Measurements from ENCODE around the gene IL4R. TPM values are rescaled to one million over a fixed set of nuclear protein-coding genes. Genes with fewer than 3 reads are reported as not detected.

The IL4R gene
- total RNA-seq: 1 to 10 TPM; 5.8 to 9.6 (median 8.1) TPM
- 1 to 10 TPM; 2.1 to 6.5 (median 4.5) TPM for polyA plus RNA-seq
- long read RNA-seq, donor 1, partial matches to known transcripts: 0 of 2 reads
- long read RNA-seq, donor 1, other reads (novel, unspliced or antisense): 2 of 2 reads
- long read RNA-seq, donor 2, partial matches to known transcripts: 0 of 2 reads
- long read RNA-seq, donor 2, other reads (novel, unspliced or antisense): 1 of 2 reads

GRCh38 chr16:27313422-27314160 lies at the start of gene IL4R:
Gene IL4R, plus strand, starts transcription at chr16:27313974. Its CDS starts 26,230 bp downstream, at chr16:27340204.
- intact Hi-C loops (cut with DNase I): no loop called here
- DNase-seq (peak; percentile 79 to 81), ATAC-seq (peak; percentile 35 to 57 (median 41))
- H3K27me3 ChIP-seq (ENCODE audit: insufficient read depth in 3 of 3, low read length in 2 of 3): peaks cover 0 to 33% (median 7%) of the 10 kb centered on the region in 3 donors
- WGBS, 3 donors: 1% methylated on average over 47 to 85 of the region's 85 CpGs
- no peaks in the 10 kb centered on the region for H3K9me3 ChIP-seq
- H3K27ac ChIP-seq: peak within 1 kb of the TSS; percentile 85
- peak within 1 kb of the TSS; percentile 77 for H3K4me3 ChIP-seq
- no peak for TF ChIP-seq CTCF (IDR thresholded peaks at IDR 0.05)
- H3K36me3 ChIP-seq (ENCODE audit: insufficient read depth in 1 of 2, low read depth in 1 of 2): no peaks in the 10 kb centered on the region
- H3K4me1 ChIP-seq: no peaks in the 10 kb centered on the region

GRCh38 chr16:27264151-27264550 lies 49.6 kb upstream of the IL4R start:
- Histone ChIP-seq H3K4me3 (no peak overlapping the region), H3K36me3 (ENCODE audit: insufficient read depth in 1 of 2, low read depth in 1 of 2) (no peaks in the 10 kb centered on the region), H3K9me3 (no peaks in the 10 kb centered on the region), H3K27me3 (ENCODE audit: insufficient read depth in 3 of 3, low read length in 2 of 3) (no peaks in the 10 kb centered on the region), H3K27ac (no peak overlapping the region), H3K4me1 (peaks cover 10% of the 10 kb centered on the region)
- no peak for TF ChIP-seq CTCF (IDR thresholded peaks at IDR 0.05)
- ATAC-seq (no peak), DNase-seq (no peak)
- intact Hi-C loops (cut with DNase I): loop anchor here in 1 of 2 donors (5.0 kb wide), 1 partner anchor 52 kb away; no protein-coding TSS in a partner anchor
- 71 to 87% (median 76%) methylated on average over 6 of the region's 6 CpGs for WGBS, 3 donors

- Histone ChIP-seq H3K4me1 (peaks cover 12% of the 10 kb centered on the region), H3K27ac (no peak overlapping the region), H3K9me3 (no peaks in the 10 kb centered on the region), H3K27me3 (ENCODE audit: insufficient read depth in 3 of 3, low read length in 2 of 3) (no peaks in the 10 kb centered on the region), H3K36me3 (ENCODE audit: insufficient read depth in 1 of 2, low read depth in 1 of 2) (no peaks in the 10 kb centered on the region), H3K4me3 (no peak overlapping the region)
- no peak for ATAC-seq
- intact Hi-C loops (cut with DNase I): no loop called here
- no peak for TF ChIP-seq CTCF (IDR thresholded peaks at IDR 0.05)
- WGBS, 3 donors: 99 to 100% (median 100%) methylated on average over 1 of the region's 1 CpG
- DNase-seq: no peak
These were observed 47.8 kb upstream of the IL4R start for GRCh38 chr16:27265982-27266381.

- H3K27me3 ChIP-seq (ENCODE audit: insufficient read depth in 3 of 3, low read length in 2 of 3): no peaks in the 10 kb centered on the region
- intact Hi-C loops (cut with DNase I): no loop called here
These were observed 46.6 kb upstream of the IL4R start for GRCh38 chr16:27267037-27267677.

More at GRCh38 chr16:27267037-27267677, 46.6 kb upstream of the IL4R start:
- Histone ChIP-seq H3K9me3 (no peaks in the 10 kb centered on the region), H3K36me3 (ENCODE audit: insufficient read depth in 1 of 2, low read depth in 1 of 2) (no peaks in the 10 kb centered on the region), H3K4me1 (peaks cover 12% of the 10 kb centered on the region), H3K4me3 (peak overlapping the region; percentile 99), H3K27ac (no peak overlapping the region)
- DNase-seq: no peak
- 77 to 87% (median 83%) methylated on average over 8 of the region's 8 CpGs for WGBS, 3 donors
- TF ChIP-seq CTCF (IDR thresholded peaks at IDR 0.05): no peak
- no peak for ATAC-seq

Data from psoas muscle (tissue), 8 donors.